Peyer's patch (tissue), 4 donors: Measurements from ENCODE around the gene PGM2.
"Not testable (repeated sequence)": the region's sequence is repeated elsewhere in the genome, so short reads cannot be mapped to it uniquely, and the experiment has no call there.

ENCODE experiments used
- POLR2A ChIP-seq, 2 donors: fragments of 450-650 bp; IDR thresholded peaks; one replicate each; pipeline ENCODE4 v1.5.1; 2017; ENCODE audit warnings: antibody characterized with exemption in 2 of 2, mild to moderate bottlenecking in 2 of 2, moderate library complexity in 2 of 2
- TF ChIP-seq, protein P1 (sequence below), 6 experiments: fragments of 450-650 bp in 4 of 6; fragments of 200-600 bp in 2 of 6; sonication (generic) in 1 of 6; IDR thresholded peaks; one replicate each; pipeline ENCODE4 v1.5.1; 2017 to 2019; ENCODE audit warnings: antibody characterized with exemption in 6 of 6, mild to moderate bottlenecking in 3 of 6, moderate library complexity in 1 of 6

DNA sequence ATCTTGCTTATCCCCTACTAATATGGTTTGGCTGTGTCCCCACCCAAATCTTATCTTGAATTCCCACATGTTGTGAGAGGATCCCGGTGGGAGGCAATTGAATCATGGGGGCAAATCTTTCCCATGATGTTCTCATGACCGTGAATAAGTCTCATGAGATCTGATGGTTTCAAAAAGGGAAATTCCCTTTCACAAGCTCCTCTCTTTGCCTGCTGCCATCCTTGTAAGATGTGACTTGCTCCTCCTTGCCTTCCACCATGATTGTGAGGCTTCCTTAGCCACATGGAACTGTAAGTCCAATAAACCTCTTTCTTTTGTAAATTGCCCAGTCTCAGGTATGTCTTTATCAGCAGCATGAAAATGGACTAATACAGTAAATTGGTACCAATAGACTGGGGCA is 40.2 kb upstream of the PGM2 start:
- TF ChIP-seq, protein P1, sequence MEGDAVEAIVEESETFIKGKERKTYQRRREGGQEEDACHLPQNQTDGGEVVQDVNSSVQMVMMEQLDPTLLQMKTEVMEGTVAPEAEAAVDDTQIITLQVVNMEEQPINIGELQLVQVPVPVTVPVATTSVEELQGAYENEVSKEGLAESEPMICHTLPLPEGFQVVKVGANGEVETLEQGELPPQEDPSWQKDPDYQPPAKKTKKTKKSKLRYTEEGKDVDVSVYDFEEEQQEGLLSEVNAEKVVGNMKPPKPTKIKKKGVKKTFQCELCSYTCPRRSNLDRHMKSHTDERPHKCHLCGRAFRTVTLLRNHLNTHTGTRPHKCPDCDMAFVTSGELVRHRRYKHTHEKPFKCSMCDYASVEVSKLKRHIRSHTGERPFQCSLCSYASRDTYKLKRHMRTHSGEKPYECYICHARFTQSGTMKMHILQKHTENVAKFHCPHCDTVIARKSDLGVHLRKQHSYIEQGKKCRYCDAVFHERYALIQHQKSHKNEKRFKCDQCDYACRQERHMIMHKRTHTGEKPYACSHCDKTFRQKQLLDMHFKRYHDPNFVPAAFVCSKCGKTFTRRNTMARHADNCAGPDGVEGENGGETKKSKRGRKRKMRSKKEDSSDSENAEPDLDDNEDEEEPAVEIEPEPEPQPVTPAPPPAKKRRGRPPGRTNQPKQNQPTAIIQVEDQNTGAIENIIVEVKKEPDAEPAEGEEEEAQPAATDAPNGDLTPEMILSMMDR (IDR thresholded peaks at IDR 0.05), result not testable (repeated sequence)
- not testable (repeated sequence) for TF ChIP-seq POLR2A (IDR thresholded peaks at IDR 0.05)
